Measurements from ENCODE around the gene KIAA0040.

Gene KIAA0040

GRCh38 chr1:175192630-175193526 is at the start of gene KIAA0040:
KIAA0040 (minus strand) TSS chr1:175192776; CDS start chr1:175161013, 31,763 bp downstream.
- DNase-seq (ENCODE audit: low read depth in 1 of 2, low spot score in 1 of 2), result peak; percentile 16 to 48

GRCh38 chr1:175237389-175237788 is 44.8 kb upstream of the KIAA0040 start:
- DNase-seq (ENCODE audit: low read depth in 1 of 2, low spot score in 1 of 2), result no peak

DNA sequence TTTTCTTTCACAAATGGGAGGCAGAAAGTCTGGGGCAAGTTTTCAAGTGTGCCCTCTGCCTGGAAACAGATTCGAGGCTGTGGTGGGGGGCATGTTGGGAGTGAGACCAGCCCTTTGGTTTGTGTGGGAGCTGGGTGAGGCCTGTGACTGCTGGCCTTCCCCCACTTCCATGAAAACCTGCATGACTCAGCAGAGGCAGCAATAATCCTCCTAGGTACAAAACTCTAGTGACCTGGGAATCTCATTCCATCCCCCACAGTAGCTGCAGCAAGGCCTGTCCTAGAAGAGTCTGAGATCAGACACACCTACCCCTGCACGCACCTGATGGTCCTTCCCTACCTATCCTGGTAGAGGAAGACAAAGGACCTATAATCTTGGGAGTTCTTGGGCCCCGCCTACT is 42.1 kb upstream of the KIAA0040 start:
- DNase-seq (ENCODE audit: low read depth in 1 of 2, low spot score in 1 of 2), result no peak

- no peak for DNase-seq (ENCODE audit: low read depth in 1 of 2, low spot score in 1 of 2)
These were observed 39.8 kb upstream of the KIAA0040 start for GRCh38 chr1:175232335-175232734.

- DNase-seq (ENCODE audit: low read depth in 1 of 2, low spot score in 1 of 2), result no peak
These were observed 33.2 kb upstream of the KIAA0040 start for GRCh38 chr1:175225805-175226129.

- no peak for DNase-seq (ENCODE audit: low read depth in 1 of 2, low spot score in 1 of 2)
These were observed 29.8 kb upstream of the KIAA0040 start for GRCh38 chr1:175222296-175222938.

DNA sequence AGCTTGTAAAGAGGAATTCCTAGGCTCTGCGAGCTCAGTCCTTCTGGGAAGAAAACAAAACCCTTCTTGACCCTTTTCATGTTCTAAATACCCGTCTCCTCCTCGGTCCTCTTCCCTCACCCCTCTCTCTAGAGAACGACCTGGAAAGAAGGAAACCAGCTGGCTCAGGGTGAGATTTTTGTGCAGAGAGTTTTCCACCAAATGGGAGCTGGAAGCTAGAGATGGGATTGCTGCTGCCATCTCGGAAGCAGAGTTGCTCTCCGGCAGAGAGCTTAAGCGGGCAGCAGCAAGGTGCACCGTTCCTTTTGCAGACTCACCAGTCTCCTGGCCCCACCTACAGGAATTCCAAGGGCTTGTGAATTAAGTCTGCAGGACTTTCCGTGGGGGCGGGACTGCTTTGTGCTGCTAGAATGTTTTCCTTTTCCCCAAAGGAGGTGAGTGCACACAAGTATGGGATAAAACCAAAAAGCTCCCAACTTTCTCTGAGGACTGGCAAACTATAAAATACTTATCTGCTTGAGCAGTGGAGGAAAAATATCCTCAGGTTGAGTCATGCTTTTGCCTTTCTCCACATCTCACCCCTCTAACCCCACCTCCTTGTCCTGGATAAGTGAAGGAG is 29.1 kb upstream of the KIAA0040 start:
- DNase-seq (ENCODE audit: low read depth in 1 of 2, low spot score in 1 of 2), result no peak

- no peak for DNase-seq (ENCODE audit: low read depth in 1 of 2, low spot score in 1 of 2)
These were observed 28.4 kb upstream of the KIAA0040 start for GRCh38 chr1:175220853-175221556.

- DNase-seq (ENCODE audit: low read depth in 1 of 2, low spot score in 1 of 2), result no peak
These were observed 27.2 kb upstream of the KIAA0040 start for GRCh38 chr1:175219774-175220173.

DNA sequence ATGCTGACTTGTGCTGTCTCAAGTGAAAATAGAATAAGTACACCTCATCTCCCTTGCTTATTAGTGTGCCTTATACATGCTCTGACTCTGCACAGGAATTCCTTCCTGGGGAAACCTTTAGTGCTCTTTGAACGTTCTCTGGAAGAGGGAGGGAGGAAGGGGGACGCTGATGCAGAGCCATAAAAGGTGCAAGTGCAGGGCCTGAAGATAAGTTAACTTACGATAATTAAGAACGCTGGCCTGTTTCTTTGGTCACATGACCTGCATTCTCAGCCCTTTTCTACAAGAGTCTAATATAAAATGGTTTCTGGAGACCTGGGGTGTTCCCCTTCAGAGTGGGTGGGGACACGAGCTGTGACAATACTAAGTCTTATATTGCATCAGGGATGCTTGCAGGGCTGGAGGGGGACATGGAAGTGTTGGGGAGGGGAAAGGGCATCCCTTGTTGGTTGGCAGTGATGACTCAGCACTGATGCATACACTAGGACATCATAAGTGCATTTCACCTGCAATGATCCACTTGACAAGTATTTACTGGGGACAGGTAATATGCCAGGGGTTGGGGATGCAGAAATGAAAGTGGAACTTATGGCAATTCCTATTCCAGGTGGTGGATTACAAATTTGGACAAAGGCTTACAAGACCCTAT is 26.3 kb upstream of the KIAA0040 start:
- DNase-seq (ENCODE audit: low read depth in 1 of 2, low spot score in 1 of 2), result no peak

- DNase-seq (ENCODE audit: low read depth in 1 of 2, low spot score in 1 of 2), result no peak
These were observed 25.4 kb upstream of the KIAA0040 start for GRCh38 chr1:175217721-175218531.

DNA sequence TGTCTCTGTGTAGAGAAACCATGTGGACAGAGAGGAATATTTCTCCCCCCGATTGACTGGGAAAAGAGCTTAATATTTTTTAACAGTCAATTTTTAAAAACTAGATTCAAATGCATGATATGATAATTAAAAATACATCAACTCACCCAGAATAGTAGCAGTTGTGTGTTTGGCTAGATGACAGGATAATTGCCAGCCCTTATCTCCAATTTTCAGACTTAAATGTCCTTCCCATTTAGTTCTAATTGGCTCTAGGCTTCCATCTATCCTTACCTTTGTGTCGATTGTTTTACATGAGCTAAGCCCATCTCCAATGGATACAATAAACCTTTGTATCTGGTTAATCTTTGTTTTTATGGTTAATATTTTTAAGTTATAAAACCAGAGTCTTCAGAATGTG is 23.9 kb upstream of the KIAA0040 start:
- DNase-seq (ENCODE audit: low read depth in 1 of 2, low spot score in 1 of 2), result no peak

- DNase-seq (ENCODE audit: low read depth in 1 of 2, low spot score in 1 of 2), result no peak
These were observed 19.1 kb upstream of the KIAA0040 start for GRCh38 chr1:175211656-175212055.

GRCh38 chr1:175210744-175211143 is 18.2 kb upstream of the KIAA0040 start:
- DNase-seq (ENCODE audit: low read depth in 1 of 2, low spot score in 1 of 2), result no peak

- no peak for DNase-seq (ENCODE audit: low read depth in 1 of 2, low spot score in 1 of 2)
These were observed 16.9 kb upstream of the KIAA0040 start for GRCh38 chr1:175209493-175209921.

GRCh38 chr1:175208773-175209492 is 16.4 kb upstream of the KIAA0040 start:
- DNase-seq (ENCODE audit: low read depth in 1 of 2, low spot score in 1 of 2), result peak; percentile 12 to 27

- no peak for DNase-seq (ENCODE audit: low read depth in 1 of 2, low spot score in 1 of 2)
These were observed 15.4 kb upstream of the KIAA0040 start for GRCh38 chr1:175207971-175208370.

DNA sequence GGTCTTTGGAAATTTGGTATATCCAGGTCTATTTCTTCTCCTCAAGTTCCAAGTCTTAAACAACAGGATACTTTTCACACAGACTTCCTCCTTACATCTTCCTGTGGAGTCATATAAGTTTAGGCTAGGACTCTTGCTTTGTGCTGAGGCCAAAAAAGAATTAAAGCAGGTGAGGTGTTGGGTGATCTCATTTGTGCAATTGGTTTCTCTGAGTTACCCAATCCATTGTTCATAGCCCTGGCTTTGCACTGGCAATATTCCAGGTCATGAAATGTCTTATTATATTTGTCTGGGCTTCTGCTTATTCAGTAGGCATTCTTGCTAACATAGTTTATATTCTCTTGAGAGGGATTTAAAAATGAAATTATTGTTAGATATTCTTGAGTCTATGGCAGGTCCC is 14.1 kb upstream of the KIAA0040 start:
- no peak for DNase-seq (ENCODE audit: low read depth in 1 of 2, low spot score in 1 of 2)

DNA sequence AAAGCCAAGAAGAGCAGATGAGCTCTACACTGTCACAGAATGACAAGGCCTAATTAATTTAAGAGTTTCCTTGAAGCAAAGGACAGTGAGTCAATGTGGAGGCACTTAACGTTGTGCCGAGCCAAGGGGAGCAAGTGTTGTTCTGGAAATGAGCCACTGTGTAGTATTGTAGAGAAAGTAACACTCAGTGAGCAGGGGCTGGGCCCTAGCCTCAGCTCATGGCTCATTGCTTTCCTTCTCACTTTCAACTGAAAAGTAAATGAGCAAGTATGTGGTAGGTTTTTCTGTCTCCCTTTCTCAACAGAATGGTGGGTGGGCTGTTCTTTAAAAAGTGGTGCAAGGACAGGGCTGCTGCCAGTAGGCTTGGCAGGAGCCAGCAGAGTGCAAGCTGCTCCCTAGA is 11.8 kb upstream of the KIAA0040 start:
- DNase-seq (ENCODE audit: low read depth in 1 of 2, low spot score in 1 of 2), result no peak
